Lower leg skin (tissue), 4 donors: ENCODE data around the gene ADGRA1. TPM values are rescaled to one million over a fixed set of nuclear protein-coding genes. Genes with fewer than 3 reads are reported as not detected.
"Not testable (repeated sequence)": the region's sequence is repeated elsewhere in the genome, so short reads cannot be mapped to it uniquely, and the experiment has no call there.

ENCODE experiments used
- DNase-seq, 2 donors: peaks; one replicate each; pipeline ENCODE4 v3.0.0-alpha.2; 2019; ENCODE audit warnings: low spot score in 2 of 2
- H3K4me3 ChIP-seq: fragments of 200-600 bp; sonication (generic); 2 replicates; pipeline ENCODE4 v1.5.1; 2017; ENCODE audit warnings: mild to moderate bottlenecking, low read depth; ENCODE audit not compliant: poor library complexity, severe bottlenecking
- CTCF ChIP-seq, 3 donors: fragments of 450-650 bp; IDR thresholded peaks; one replicate each; pipeline ENCODE4 v1.5.1; 2016; ENCODE audit warnings: antibody characterized with exemption in 3 of 3, mild to moderate bottlenecking in 3 of 3, moderate library complexity in 2 of 3
- POLR2A ChIP-seq, 2 donors: fragments of 450-650 bp; IDR thresholded peaks; one replicate each; pipeline ENCODE4 v1.6.1; 2016 to 2017; ENCODE audit warnings: antibody characterized with exemption in 2 of 2, mild to moderate bottlenecking in 1 of 2, moderate library complexity in 1 of 2
- WGBS, 2 donors: methylation state at CpG; one replicate each; pipeline ENCODE4 v1.1.5; 2018; 5-methylcytosine and 5-hydroxymethylcytosine counted together
- intact Hi-C: fragments of 100-400 bp; cut with DNase I; formaldehyde crosslinking; loops from one replicate; pipeline ENCODE4 v1.15.0; 2023; ENCODE audit warnings: low total_unique reads
- total RNA-seq, 4 donors: library from RNA; depleted of rRNA; stranded (reverse); fragments of >200 nt; gene quantifications; one replicate each; pipeline ENCODE4 v1.1.0, GENCODE V29; 2016

Gene ADGRA1
- total RNA-seq, 4 donors from 2014 or later = not detected

DNA sequence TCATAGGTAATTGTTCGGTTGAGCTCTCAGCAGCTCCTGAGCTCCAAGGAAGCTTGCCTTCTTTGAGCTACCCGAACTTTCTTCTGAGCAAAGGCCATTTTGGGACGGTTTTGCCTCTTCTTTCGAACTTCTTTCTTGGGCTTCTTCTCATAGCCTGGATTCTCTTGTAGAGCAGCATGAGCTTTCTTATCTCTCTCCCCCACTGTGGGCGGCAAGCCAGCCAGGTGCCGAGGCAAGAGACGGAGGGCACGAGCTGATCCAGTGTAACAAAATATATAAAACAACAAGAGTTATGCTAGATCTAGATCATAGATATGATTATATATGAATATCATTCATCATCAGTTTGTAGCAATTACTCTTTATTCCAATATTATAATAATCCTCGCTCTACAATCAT is 55.8 kb downstream of the ADGRA1 start:
- intact Hi-C loops = no loop called here
- WGBS, 2 donors = 56 to 58% methylated on average over 9 of the region's 9 CpGs
- TF ChIP-seq CTCF (IDR thresholded peaks at IDR 0.05) = no peak
- no peak for TF ChIP-seq POLR2A (IDR thresholded peaks at IDR 0.05)
- DNase-seq = no peak
- H3K4me3 ChIP-seq = no peak overlapping the region

GRCh38 chr10:133144771-133145170 is 57.0 kb downstream of the ADGRA1 start:
- H3K4me3 ChIP-seq = no peak overlapping the region
- no peak for DNase-seq
- TF ChIP-seq CTCF (IDR thresholded peaks at IDR 0.05) = no peak
- intact Hi-C loops = no loop called here
- 92 to 93% methylated on average over 7 of the region's 7 CpGs for WGBS, 2 donors

DNA sequence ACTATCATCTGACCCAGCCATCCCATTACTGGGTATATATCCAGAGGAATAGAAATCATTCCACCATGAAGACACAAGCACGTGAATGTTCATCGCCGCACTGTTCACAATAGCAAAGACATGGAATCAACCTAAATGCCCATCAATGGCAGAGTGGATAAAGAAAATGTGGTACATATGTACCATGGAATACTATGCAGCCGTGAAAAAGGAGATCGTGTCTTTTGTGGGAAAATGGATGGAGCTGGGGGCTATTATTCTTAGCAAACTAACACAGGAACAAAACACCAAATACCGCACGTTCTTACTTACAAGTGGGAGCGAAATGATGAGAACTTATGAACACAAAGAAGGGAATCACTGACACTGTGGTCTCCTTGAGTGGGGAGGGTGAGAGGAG is 62.5 kb downstream of the ADGRA1 start:
- DNase-seq = peak in 1 of 2 donors; percentile 9
- intact Hi-C loops = no loop called here
- 90 to 96% methylated on average over 8 of the region's 8 CpGs for WGBS, 2 donors
- TF ChIP-seq POLR2A (IDR thresholded peaks at IDR 0.05) = no peak
- no peak for TF ChIP-seq CTCF (IDR thresholded peaks at IDR 0.05)
- no peak overlapping the region for H3K4me3 ChIP-seq

DNA sequence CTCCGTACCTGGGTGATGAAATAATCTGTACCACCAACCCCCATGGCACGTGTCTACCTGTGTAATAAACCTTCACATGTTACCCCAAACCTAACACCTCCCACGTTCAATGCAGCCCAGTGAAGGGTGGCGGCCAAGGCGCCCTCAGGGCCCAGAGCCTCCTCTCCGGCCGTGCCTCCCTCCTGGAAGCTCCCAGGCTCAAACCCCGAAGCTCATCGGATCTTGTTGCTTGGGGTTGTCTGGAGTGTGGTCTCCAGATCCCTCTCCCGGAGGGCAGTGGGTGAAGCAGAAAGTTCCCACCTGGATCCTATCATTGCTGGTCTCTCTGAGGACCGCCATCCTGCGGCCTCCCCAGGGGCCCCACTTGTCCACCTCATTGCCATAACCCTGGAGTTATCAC is 62.9 kb downstream of the ADGRA1 start:
- 82 to 94% methylated on average over 5 to 11 of the region's 12 CpGs for WGBS, 2 donors
- no peak overlapping the region for H3K4me3 ChIP-seq
- peak in 1 of 2 donors; percentile 45 for DNase-seq
- intact Hi-C loops = no loop called here
- TF ChIP-seq POLR2A (IDR thresholded peaks at IDR 0.05) = no peak
- no peak for TF ChIP-seq CTCF (IDR thresholded peaks at IDR 0.05)

DNA sequence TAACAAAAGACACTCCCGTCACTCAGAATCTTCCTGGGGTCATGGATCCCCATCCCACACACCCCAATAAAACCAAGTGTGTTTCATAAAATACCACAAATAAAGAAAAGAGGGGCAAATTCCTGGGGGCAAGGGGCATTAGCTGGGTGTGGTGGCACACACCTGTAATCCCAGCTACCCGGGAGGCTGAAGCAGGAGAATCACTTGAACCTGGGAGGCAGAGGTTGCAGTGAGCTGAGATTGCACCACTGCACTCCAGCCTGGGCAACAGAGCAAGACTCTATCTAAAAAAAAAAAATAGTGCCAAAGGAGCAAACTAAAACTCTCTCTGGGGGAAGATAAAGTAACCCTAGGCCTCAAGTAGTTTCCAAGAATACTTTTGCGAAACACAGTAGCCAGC is 63.3 kb downstream of the ADGRA1 start:
- DNase-seq, H3K4me3 ChIP-seq, intact Hi-C loops: not testable (repeated sequence)
- WGBS, 2 donors = 85 to 92% methylated on average over 3 of the region's 3 CpGs

DNA sequence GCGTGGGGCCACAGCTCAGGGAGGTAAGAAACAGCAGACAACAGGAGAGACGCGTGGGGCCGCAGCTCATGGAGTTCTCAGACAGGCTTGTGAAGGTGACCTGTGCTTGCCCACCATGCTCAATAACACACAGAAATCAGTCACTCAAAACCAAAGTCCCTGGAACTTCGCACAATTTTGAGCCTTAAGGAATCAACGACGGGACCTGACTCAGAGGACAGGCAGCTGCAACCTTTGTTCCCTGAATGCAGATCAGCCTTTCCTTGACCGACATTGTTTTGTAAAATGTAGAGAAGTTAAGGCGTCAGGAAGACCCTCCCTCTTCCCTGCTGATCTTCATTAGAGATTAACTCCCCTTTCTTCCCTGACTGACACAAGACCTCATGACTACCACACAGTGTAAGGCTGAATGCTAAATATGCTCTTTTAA is 63.8 kb downstream of the ADGRA1 start:
- H3K4me3 ChIP-seq = no peak overlapping the region
- 26 to 41% methylated on average over 9 of the region's 9 CpGs for WGBS, 2 donors
- TF ChIP-seq CTCF (IDR thresholded peaks at IDR 0.05) (no peak), POLR2A (IDR thresholded peaks at IDR 0.05) (no peak)
- DNase-seq = peak in 1 of 2 donors; percentile 48
- intact Hi-C loops = no loop called here
